HFFc6 (cell line): ENCODE measurements around the gene SH2B3. TPM values are rescaled to one million over a fixed set of nuclear protein-coding genes. Genes with fewer than 3 reads are reported as not detected.

Source experiments
- DNase-seq: peaks from one replicate; pipeline ENCODE4 v3.0.0-alpha.2; 2018
- H3K27ac Mint-ChIP-seq: 2 replicates; pipeline ENCODE4 v1.8.0; 2020; ENCODE audit warnings: mild to moderate bottlenecking, mixed read lengths
- H3K27me3 Mint-ChIP-seq: 2 replicates; pipeline ENCODE4 v1.8.0; 2021; ENCODE audit warnings: mild to moderate bottlenecking, moderate library complexity, mixed read lengths; ENCODE audit not compliant: insufficient read depth
- H3K36me3 Mint-ChIP-seq: 2 replicates; pipeline ENCODE4 v1.8.0; 2021; ENCODE audit warnings: low read depth, mixed read lengths
- H3K4me1 Mint-ChIP-seq: 2 replicates; pipeline ENCODE4 v1.8.0; 2020; ENCODE audit warnings: low read depth, mixed read lengths
- H3K4me3 Mint-ChIP-seq: 2 replicates; pipeline ENCODE4 v1.8.0; 2020; ENCODE audit warnings: mild to moderate bottlenecking, moderate library complexity, mixed read lengths
- H3K9me3 Mint-ChIP-seq: 2 replicates; pipeline ENCODE4 v1.8.0; 2020; ENCODE audit warnings: mild to moderate bottlenecking, mixed read lengths
- total RNA-seq, 6 experiments: library from RNA; stranded (reverse); fragmentation: NEBNext Ultra II Directional; extraction: Animal tissue kit (Norgen Biotek cat#: 25700); gene quantifications; 2 replicates in 1 of 6; 3 replicates in 5 of 6; pipeline ENCODE4 v1.2.3, GENCODE V29; 2021
- TF ChIP-seq, protein P1 (sequence below): fragments of 200-600 bp; sonication (generic); IDR thresholded peaks from 2 replicates; pipeline ENCODE4 v1.5.0; 2021; ENCODE audit warnings: antibody characterized with exemption, mild to moderate bottlenecking

Gene SH2B3
- total RNA-seq, 6 experiments from 2014 or later, result 54.0 to 80.3 (median 69.8) TPM

DNA sequence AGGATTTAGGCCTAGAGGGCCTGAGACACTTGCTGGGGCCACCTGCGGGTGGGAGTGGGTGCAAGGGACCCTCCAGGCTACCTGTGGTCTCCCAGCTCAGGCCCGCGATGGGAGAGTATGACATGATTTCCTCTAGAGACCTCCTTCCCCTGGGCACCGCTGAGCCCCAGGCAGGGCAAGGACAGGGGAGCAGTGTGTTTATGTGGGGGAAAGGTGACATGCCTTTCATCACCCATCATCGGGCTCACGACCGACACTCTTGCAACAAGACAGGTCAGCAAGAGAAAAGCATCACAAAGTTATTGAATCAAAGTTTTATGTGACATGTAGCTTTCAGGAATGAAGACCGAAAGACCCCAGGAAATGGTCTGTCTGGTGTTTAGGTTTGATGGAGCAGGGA is 19.9 kb downstream of the SH2B3 start:
- no peak for DNase-seq
- TF ChIP-seq, protein P1, sequence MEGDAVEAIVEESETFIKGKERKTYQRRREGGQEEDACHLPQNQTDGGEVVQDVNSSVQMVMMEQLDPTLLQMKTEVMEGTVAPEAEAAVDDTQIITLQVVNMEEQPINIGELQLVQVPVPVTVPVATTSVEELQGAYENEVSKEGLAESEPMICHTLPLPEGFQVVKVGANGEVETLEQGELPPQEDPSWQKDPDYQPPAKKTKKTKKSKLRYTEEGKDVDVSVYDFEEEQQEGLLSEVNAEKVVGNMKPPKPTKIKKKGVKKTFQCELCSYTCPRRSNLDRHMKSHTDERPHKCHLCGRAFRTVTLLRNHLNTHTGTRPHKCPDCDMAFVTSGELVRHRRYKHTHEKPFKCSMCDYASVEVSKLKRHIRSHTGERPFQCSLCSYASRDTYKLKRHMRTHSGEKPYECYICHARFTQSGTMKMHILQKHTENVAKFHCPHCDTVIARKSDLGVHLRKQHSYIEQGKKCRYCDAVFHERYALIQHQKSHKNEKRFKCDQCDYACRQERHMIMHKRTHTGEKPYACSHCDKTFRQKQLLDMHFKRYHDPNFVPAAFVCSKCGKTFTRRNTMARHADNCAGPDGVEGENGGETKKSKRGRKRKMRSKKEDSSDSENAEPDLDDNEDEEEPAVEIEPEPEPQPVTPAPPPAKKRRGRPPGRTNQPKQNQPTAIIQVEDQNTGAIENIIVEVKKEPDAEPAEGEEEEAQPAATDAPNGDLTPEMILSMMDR, result no peak
- H3K27me3 Mint-ChIP-seq, result peaks cover 5% of the 10 kb centered on the region; the same call in 1 of the 2 replicates

DNA sequence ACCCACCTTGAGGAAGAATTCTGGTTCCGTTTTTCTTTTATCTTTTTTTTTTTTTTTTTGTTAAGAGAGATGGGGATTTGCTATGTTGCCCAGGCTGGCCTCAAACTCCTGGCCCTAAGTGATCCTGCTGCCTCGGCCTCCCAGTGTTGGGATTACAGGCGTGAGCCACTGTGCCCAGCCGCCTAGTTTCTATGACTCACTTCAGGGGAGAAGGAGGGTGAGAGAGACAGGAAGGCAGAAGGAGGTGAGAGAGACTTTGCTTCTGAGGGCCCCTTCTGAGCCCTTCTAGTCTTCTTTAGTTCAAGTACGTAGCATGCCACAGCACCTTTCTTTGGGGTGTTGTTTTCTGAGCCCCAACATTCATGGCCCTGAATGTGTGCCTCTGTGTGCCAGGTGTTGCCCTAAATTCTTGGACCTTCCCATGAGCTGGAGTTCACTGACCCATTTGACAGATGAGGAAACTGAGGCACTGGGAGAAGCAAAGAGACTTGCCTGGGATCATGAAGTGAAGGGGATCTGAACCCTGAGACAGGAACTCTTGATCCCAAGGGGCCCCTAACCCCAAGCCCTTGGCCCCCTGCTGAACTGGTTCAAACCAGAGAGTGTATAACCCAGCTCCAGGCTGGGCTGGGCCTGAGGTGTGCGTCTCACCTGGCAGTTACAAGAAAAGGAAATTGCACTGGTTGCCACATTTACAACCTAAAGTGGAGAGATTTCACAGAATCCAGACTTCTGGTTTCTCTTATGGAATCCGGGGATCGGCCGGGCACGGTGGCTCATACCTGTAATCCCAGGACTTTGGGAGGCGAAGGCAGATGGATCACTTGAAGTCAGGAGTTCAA is 20.8 kb downstream of the SH2B3 start:
- DNase-seq, result peak; percentile 49
- Mint-ChIP-seq H3K27ac (peak overlapping the region; percentile 62), H3K9me3 (no peaks in the 10 kb centered on the region), H3K27me3 (peaks cover 5% of the 10 kb centered on the region; the same call in 1 of the 2 replicates), H3K36me3 (peaks cover 12% of the 10 kb centered on the region; the same call in 1 of the 2 replicates), H3K4me1 (peaks cover 42% of the 10 kb centered on the region), H3K4me3 (no peak overlapping the region)
- TF ChIP-seq, protein P1, result no peak

More for the DNA sequence above, 19.9 kb downstream of the SH2B3 start:
- Mint-ChIP-seq H3K27ac (peak overlapping the region; percentile 62), H3K4me1 (peaks cover 35% of the 10 kb centered on the region), H3K4me3 (peak overlapping the region; percentile 31; the same call in 1 of the 2 replicates), H3K36me3 (peaks cover 15% of the 10 kb centered on the region), H3K9me3 (no peaks in the 10 kb centered on the region)

GRCh38 chr12:111427417-111428074 is 21.8 kb downstream of the SH2B3 start:
- Mint-ChIP-seq H3K36me3 (peaks cover 21% of the 10 kb centered on the region; the same call in 1 of the 2 replicates), H3K4me3 (no peak overlapping the region), H3K27me3 (peaks cover 4% of the 10 kb centered on the region; the same call in 1 of the 2 replicates), H3K27ac (no peak overlapping the region), H3K4me1 (peaks cover 52% of the 10 kb centered on the region), H3K9me3 (no peaks in the 10 kb centered on the region)
- no peak for DNase-seq
- TF ChIP-seq, protein P1, result no peak

DNA sequence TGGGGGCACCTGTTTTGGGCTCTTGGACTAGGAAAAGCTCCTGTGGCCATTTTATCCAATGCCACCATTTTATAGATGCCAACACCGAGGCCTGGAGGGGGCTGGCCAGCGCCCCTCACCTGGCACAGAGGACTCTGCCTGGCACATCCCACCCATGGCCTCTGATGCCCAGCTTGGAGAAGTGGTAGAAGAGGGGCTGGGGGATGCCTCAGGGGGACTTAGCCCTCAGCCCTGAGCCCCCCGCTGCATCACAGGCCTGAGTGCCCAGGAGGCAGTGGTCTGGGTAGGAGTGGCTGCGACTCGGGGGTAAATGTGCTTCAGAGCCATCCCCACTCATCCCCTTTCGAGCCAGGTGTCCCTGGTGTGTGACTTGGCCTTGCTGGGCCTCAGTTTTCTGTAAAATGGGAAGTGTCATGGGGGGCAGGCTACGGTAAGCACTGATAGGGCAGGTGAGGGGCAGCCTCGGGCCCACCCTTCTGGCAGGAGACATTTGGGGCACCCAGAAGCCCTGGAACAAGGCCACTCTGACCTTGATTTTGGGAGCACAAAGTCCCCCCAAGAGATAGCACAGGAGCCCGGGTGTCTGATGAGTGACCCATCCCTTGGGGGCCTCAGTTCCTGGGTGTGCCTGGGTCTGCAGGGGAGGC is 22.5 kb downstream of the SH2B3 start:
- H3K4me3 Mint-ChIP-seq, result no peak overlapping the region
- H3K27me3 Mint-ChIP-seq, result no peaks in the 10 kb centered on the region
- H3K36me3 Mint-ChIP-seq, result peaks cover 17% of the 10 kb centered on the region; the same call in 1 of the 2 replicates
- H3K4me1 Mint-ChIP-seq, result peaks cover 58% of the 10 kb centered on the region
- no peak for DNase-seq
- no peaks in the 10 kb centered on the region for H3K9me3 Mint-ChIP-seq
- H3K27ac Mint-ChIP-seq, result 0 out of 2 replicates have a peak overlapping the region, but pooled peaks have one; percentile 36
- TF ChIP-seq, protein P1, result no peak

- no peak for DNase-seq
- TF ChIP-seq, protein P1, result no peak
- H3K27me3 Mint-ChIP-seq, result no peaks in the 10 kb centered on the region
- H3K9me3 Mint-ChIP-seq, result no peaks in the 10 kb centered on the region
- no peak overlapping the region for H3K27ac Mint-ChIP-seq
- peaks cover 64% of the 10 kb centered on the region for H3K4me1 Mint-ChIP-seq
- H3K36me3 Mint-ChIP-seq, result peaks cover 17% of the 10 kb centered on the region; the same call in 1 of the 2 replicates
- H3K4me3 Mint-ChIP-seq, result no peak overlapping the region
Measured at GRCh38 chr12:111428728-111429175, 23.0 kb downstream of the SH2B3 start.
